ENCODE measurements around the gene MYL10.
"Not testable (repeated sequence)": the region's sequence is repeated elsewhere in the genome, so short reads cannot be mapped to it uniquely, and the experiment has no call there.

MYL10 gene

GRCh38 chr7:101650579-101651081, 21.5 kb upstream of the MYL10 start:
- DNase-seq, result no peak

GRCh38 chr7:101647876-101648275, 18.8 kb upstream of the MYL10 start:
- not testable (repeated sequence) for DNase-seq

- DNase-seq, result no peak
These were observed 16.9 kb upstream of the MYL10 start for GRCh38 chr7:101645951-101646350.

- DNase-seq, result no peak
These were observed 15.8 kb upstream of the MYL10 start for GRCh38 chr7:101644879-101645278.

GRCh38 chr7:101639127-101639526, 10.0 kb upstream of the MYL10 start:
- not testable (repeated sequence) for DNase-seq

- DNase-seq, result no peak
These were observed 7.9 kb upstream of the MYL10 start for GRCh38 chr7:101636822-101637623.

GRCh38 chr7:101635484-101635883, 6.4 kb upstream of the MYL10 start:
- no peak for DNase-seq

GRCh38 chr7:101634196-101634717, 5.2 kb upstream of the MYL10 start:
- no peak for DNase-seq

- DNase-seq, result no peak
These were observed 4.4 kb upstream of the MYL10 start for GRCh38 chr7:101633511-101633910.

- DNase-seq, result no peak
These were observed 3.5 kb upstream of the MYL10 start for GRCh38 chr7:101632641-101633040.

GRCh38 chr7:101631224-101631714, 2.2 kb upstream of the MYL10 start:
- DNase-seq, result no peak

- no peak for DNase-seq
These were observed 1.5 kb upstream of the MYL10 start for GRCh38 chr7:101630591-101630990.

- DNase-seq, result no peak
These were observed 574 bp downstream of the MYL10 start for GRCh38 chr7:101628522-101628921.

- no peak for DNase-seq
These were observed 2.3 kb downstream of the MYL10 start for GRCh38 chr7:101626758-101627157.

GRCh38 chr7:101626069-101626671, 2.9 kb downstream of the MYL10 start:
- no peak for DNase-seq

GRCh38 chr7:101625031-101625791, 3.9 kb downstream of the MYL10 start:
- no peak for DNase-seq

GRCh38 chr7:101624246-101625001, 4.7 kb downstream of the MYL10 start:
- DNase-seq, result no peak

GRCh38 chr7:101622609-101623173, 6.4 kb downstream of the MYL10 start:
- DNase-seq, result no peak

- no peak for DNase-seq
These were observed 8.1 kb downstream of the MYL10 start for GRCh38 chr7:101620991-101621390.

GRCh38 chr7:101620395-101620794, 8.7 kb downstream of the MYL10 start:
- DNase-seq, result no peak

- no peak for DNase-seq
These were observed 10.2 kb downstream of the MYL10 start for GRCh38 chr7:101618916-101619315.

All from activated CD4-positive, alpha-beta T cell treated with anti-CD3 and anti-CD28 coated beads, Interleukin-2, amount 50 U/mL, for 48 hours (primary cell).